K562 (cell line): ENCODE measurements around the gene MMAB. TPM values are rescaled to one million over a fixed set of nuclear protein-coding genes. Genes with fewer than 3 reads are reported as not detected.

Experiments
- FOXJ3 ChIP-seq: sonication (generic); formaldehyde crosslinking; IDR thresholded peaks from 2 replicates; pipeline ENCODE4 v1.4.0; 2020; ENCODE audit warnings: mild to moderate bottlenecking, missing genetic modification reagents
- HEY1 ChIP-seq: fragments of 250-450 bp; sonication (Bioruptor Pico); IDR thresholded peaks from 2 replicates; pipeline ENCODE4 v1.5.0; 2020; ENCODE audit warnings: mild to moderate bottlenecking, moderate library complexity, borderline replicate concordance
- HMG20B ChIP-seq: fragments of 250-450 bp; sonication (Bioruptor Pico); IDR thresholded peaks from 2 replicates; pipeline ENCODE4 v1.5.0; 2021; ENCODE audit warnings: mild to moderate bottlenecking
- KAT8 ChIP-seq: fragments of 450-650 bp; IDR thresholded peaks from 2 replicates; pipeline ENCODE4 v1.6.1; 2016; ENCODE audit warnings: low read depth, mild to moderate bottlenecking
- KDM2B ChIP-seq: fragments of 250-450 bp; sonication (Bioruptor Pico); IDR thresholded peaks from 2 replicates; pipeline ENCODE4 v1.8.0; 2021; ENCODE audit warnings: mild to moderate bottlenecking, moderate library complexity
- MAZ ChIP-seq, 2 experiments: fragments of 450-650 bp in 1 of 2; sonication (generic) in 1 of 2; formaldehyde crosslinking; IDR thresholded peaks in 1 of 2; conservative IDR thresholded peaks in 1 of 2; 2 replicates each; pipeline versions ENCODE4 v1.4.0 to v1.5.0; 2020; ENCODE audit warnings: mild to moderate bottlenecking in 1 of 2, missing genetic modification reagents in 1 of 2
- PCBP2 ChIP-seq: fragments of 200-400 bp; formaldehyde crosslinking; IDR thresholded peaks from 2 replicates; pipeline ENCODE4 v1.6.1; 2018; ENCODE audit warnings: low read length, low read depth, mild to moderate bottlenecking, moderate library complexity; ENCODE audit not compliant: poor library complexity, severe bottlenecking
- RBM15 ChIP-seq: fragments of 200-400 bp; formaldehyde crosslinking; IDR thresholded peaks from 2 replicates; pipeline ENCODE4 v1.6.1; 2018; ENCODE audit warnings: mild to moderate bottlenecking, low read length, moderate library complexity; ENCODE audit not compliant: insufficient read depth
- SP1 ChIP-seq: sonication (generic); formaldehyde crosslinking; IDR thresholded peaks from 2 replicates; pipeline ENCODE4 v1.8.1; 2022; ENCODE audit warnings: mild to moderate bottlenecking, missing genetic modification reagents
- SP2 ChIP-seq: IDR thresholded peaks from 2 replicates; pipeline ENCODE4 v1.6.1; 2011; ENCODE audit warnings: mild to moderate bottlenecking, low read depth, low read length, moderate library complexity; ENCODE audit not compliant: poor library complexity, severe bottlenecking; ENCODE audit errors: extremely low read depth
- TFAM ChIP-seq: fragments of 250-450 bp; sonication (Bioruptor Pico); conservative IDR thresholded peaks from 2 replicates; pipeline ENCODE4 v1.5.0; 2021; ENCODE audit warnings: mild to moderate bottlenecking, moderate library complexity
- YY1 ChIP-seq, 3 experiments: IDR thresholded peaks; 2 replicates each; pipeline ENCODE4 v1.6.1; 2011; ENCODE audit warnings: low read length in 2 of 3, mild to moderate bottlenecking in 2 of 3, moderate library complexity in 2 of 3, borderline replicate concordance in 1 of 3, control low read depth in 1 of 3, low read depth in 1 of 3; ENCODE audit not compliant: insufficient read depth in 3 of 3, insufficient replicate concordance in 2 of 3, control insufficient read depth in 1 of 3, insufficient read length in 1 of 3; ENCODE audit errors: extremely low read depth in 1 of 3
- ZFPM2 ChIP-seq: fragments of 250-450 bp; sonication (Bioruptor Pico); IDR thresholded peaks from 2 replicates; pipeline ENCODE4 v1.5.1; 2022; ENCODE audit warnings: mild to moderate bottlenecking
- ZNF507 ChIP-seq: conservative IDR thresholded peaks from 2 replicates; pipeline ENCODE4 v1.6.1; 2017; ENCODE audit warnings: missing genetic modification characterization, missing compliant biosample characterization
- ZNF695 ChIP-seq: fragments of 450-650 bp; formaldehyde crosslinking; IDR thresholded peaks from 2 replicates; pipeline ENCODE4 v1.4.0; 2020; ENCODE audit warnings: mild to moderate bottlenecking, moderate library complexity
- polyA plus RNA-seq, 8 experiments: library from polyadenylated mRNA; depleted of rRNA in 4 of 8; stranded (reverse) in 5 of 8; unstranded in 3 of 8; fragments of >200 nt; fragmentation: Nextera tagmentation in 2 of 8; fragmentation: Illumina TruSeq in 1 of 8; extraction: Ambion mirVana in 2 of 8; extraction: Trizol in 1 of 8; gene quantifications; 2 replicates each; pipeline versions ENCODE4 v1.2.1 to v1.2.3, GENCODE V29; 2011 to 2014; ENCODE audit warnings: inconsistent platforms in 1 of 8, missing spikeins in 1 of 8
- total RNA-seq, 7 experiments: library from RNA; depleted of rRNA in 6 of 7; stranded (reverse); fragments of >200 nt in 6 of 7; fragmentation: Illumina TruSeq in 2 of 7; extraction: Trizol in 2 of 7; gene quantifications; 2 replicates each; pipeline versions ENCODE4 v1.2.1 to v1.2.3, GENCODE V29; 2011 to 2021; ENCODE audit warnings: low replicate concordance in 1 of 7
- TF ChIP-seq, protein P1 (sequence below): fragments of 250-450 bp; sonication (Bioruptor Pico); IDR thresholded peaks from 2 replicates; pipeline ENCODE4 v1.4.0; 2020
- TF ChIP-seq, protein P2 (sequence below), 2 experiments: IDR thresholded peaks; 2 replicates each; pipeline ENCODE4 v1.6.1; 2012; ENCODE audit warnings: improper control_type of control experiment in 2 of 2, low read depth in 2 of 2, low read length in 2 of 2, borderline replicate concordance in 1 of 2

MMAB gene
- total and polyA plus RNA-seq, 9 of the 15 experiments (the other 6 are each of a cell fraction or from before 2014, with no cell fraction given), result 9.5 to 76.1 (median 46.2) TPM

DNA sequence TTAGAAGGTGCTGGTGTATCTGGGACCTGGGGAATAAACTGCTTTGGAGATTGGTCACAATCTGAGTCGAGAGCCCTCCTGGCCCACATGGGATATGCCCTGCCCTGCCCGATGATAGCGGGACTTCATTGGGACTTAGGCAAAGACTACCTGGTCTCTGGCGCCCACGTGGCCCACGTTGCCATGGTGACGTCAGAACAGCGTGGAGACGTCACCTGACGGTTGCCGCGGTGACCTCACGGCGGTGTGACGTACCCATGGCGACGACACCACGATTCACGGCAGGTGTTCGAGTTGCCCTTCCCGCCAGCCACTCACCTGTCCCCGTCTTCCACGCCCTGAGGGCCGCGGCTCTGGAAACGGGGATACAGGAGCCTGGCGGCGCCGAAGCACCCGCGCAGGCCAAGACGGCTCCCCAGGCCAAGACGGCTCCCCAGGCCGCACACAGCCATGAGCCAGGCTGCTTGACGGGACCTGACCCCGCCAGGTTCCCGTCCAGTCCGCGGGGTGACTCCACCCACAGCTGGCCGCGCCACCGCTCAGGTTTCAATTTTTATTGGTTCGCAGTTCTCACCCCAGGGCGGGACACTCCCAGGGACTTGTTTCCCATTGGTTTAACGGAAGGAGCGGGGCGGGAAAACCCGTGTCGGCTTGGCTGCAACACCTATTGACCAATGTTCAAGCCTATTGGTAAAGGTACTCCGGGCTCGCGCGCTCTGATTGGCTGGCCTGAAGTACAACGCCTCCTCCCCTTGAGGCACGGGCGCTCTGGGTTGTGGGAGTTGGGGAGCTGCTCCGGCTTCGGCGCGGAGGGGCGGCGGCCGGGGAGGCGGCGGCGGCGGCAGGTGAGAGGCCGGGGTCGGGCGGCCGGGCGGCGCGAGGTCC lies at the start of gene MMAB, which contains the start of gene MVK (continued):
- TF ChIP-seq SP1 (CRISPR knock-in tag) (peak; percentile 89), PCBP2 (no peak), SP2 (peak; percentile 59), TFAM (CRISPR knock-in tag) (no peak), HMG20B (no peak), ZNF507 (tag) (no peak), KAT8 (no peak), YY1 (IDR thresholded peaks at IDR 0.05; ENCODE audit: borderline replicate concordance in 1 of 3, control insufficient read depth in 1 of 3, extremely low read depth in 1 of 3, insufficient read depth in 3 of 3, insufficient read length in 1 of 3, insufficient replicate concordance in 2 of 3, low read depth in 1 of 3, low read length in 2 of 3) (peak in 2 of 3 experiments; percentile 35 to 74), RBM15 (no peak), MAZ (CRISPR knock-in tag; conservative IDR thresholded peaks at IDR 0.05 in 1 of 2, IDR thresholded peaks at IDR 0.05 in 1 of 2) (peak; percentile 65 to 77), KDM2B (CRISPR knock-in tag) (no peak), ZNF695 (CRISPR knock-in tag) (no peak), HEY1 (no peak), FOXJ3 (no peak), ZFPM2 (no peak)
- TF ChIP-seq, protein P1, sequence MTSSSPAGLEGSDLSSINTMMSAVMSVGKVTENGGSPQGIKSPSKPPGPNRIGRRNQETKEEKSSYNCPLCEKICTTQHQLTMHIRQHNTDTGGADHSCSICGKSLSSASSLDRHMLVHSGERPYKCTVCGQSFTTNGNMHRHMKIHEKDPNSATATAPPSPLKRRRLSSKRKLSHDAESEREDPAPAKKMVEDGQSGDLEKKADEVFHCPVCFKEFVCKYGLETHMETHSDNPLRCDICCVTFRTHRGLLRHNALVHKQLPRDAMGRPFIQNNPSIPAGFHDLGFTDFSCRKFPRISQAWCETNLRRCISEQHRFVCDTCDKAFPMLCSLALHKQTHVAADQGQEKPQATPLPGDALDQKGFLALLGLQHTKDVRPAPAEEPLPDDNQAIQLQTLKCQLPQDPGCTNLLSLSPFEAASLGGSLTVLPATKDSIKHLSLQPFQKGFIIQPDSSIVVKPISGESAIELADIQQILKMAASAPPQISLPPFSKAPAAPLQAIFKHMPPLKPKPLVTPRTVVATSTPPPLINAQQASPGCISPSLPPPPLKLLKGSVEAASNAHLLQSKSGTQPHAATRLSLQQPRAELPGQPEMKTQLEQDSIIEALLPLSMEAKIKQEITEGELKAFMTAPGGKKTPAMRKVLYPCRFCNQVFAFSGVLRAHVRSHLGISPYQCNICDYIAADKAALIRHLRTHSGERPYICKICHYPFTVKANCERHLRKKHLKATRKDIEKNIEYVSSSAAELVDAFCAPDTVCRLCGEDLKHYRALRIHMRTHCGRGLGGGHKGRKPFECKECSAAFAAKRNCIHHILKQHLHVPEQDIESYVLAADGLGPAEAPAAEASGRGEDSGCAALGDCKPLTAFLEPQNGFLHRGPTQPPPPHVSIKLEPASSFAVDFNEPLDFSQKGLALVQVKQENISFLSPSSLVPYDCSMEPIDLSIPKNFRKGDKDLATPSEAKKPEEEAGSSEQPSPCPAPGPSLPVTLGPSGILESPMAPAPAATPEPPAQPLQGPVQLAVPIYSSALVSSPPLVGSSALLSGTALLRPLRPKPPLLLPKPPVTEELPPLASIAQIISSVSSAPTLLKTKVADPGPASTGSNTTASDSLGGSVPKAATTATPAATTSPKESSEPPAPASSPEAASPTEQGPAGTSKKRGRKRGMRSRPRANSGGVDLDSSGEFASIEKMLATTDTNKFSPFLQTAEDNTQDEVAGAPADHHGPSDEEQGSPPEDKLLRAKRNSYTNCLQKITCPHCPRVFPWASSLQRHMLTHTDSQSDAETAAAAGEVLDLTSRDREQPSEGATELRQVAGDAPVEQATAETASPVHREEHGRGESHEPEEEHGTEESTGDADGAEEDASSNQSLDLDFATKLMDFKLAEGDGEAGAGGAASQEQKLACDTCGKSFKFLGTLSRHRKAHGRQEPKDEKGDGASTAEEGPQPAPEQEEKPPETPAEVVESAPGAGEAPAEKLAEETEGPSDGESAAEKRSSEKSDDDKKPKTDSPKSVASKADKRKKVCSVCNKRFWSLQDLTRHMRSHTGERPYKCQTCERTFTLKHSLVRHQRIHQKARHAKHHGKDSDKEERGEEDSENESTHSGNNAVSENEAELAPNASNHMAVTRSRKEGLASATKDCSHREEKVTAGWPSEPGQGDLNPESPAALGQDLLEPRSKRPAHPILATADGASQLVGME (CRISPR knock-in tag), result 0 out of 2 replicates have a peak, but pooled peaks have one; percentile 33
- TF ChIP-seq, protein P2, sequence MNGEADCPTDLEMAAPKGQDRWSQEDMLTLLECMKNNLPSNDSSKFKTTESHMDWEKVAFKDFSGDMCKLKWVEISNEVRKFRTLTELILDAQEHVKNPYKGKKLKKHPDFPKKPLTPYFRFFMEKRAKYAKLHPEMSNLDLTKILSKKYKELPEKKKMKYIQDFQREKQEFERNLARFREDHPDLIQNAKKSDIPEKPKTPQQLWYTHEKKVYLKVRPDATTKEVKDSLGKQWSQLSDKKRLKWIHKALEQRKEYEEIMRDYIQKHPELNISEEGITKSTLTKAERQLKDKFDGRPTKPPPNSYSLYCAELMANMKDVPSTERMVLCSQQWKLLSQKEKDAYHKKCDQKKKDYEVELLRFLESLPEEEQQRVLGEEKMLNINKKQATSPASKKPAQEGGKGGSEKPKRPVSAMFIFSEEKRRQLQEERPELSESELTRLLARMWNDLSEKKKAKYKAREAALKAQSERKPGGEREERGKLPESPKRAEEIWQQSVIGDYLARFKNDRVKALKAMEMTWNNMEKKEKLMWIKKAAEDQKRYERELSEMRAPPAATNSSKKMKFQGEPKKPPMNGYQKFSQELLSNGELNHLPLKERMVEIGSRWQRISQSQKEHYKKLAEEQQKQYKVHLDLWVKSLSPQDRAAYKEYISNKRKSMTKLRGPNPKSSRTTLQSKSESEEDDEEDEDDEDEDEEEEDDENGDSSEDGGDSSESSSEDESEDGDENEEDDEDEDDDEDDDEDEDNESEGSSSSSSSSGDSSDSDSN (IDR thresholded peaks at IDR 0.05; ENCODE audit: borderline replicate concordance in 1 of 2, low read depth in 2 of 2, low read length in 2 of 2), result no peak
